HepG2 (cell line): ENCODE data around the gene TGM5. TPM values are rescaled to one million over a fixed set of nuclear protein-coding genes. Genes with fewer than 3 reads are reported as not detected.
A peak's percentile ranks its signal among the peaks of the same experiment; 100 is the strongest.

Experiments
- AGO1 ChIP-seq: fragments of 200-400 bp; formaldehyde crosslinking; IDR thresholded peaks from 2 replicates; pipeline ENCODE4 v1.6.1; 2017; ENCODE audit warnings: mild to moderate bottlenecking, low read depth, low read length, moderate library complexity; ENCODE audit not compliant: poor library complexity, severe bottlenecking
- CEBPZ ChIP-seq: IDR thresholded peaks from 2 replicates; pipeline ENCODE4 v1.6.1; 2012; ENCODE audit warnings: low read length, improper control_type of control experiment
- CENPT ChIP-seq: sonication (generic); formaldehyde crosslinking; IDR thresholded peaks from 2 replicates; pipeline ENCODE4 v1.8.0; 2022; ENCODE audit warnings: low read depth, mild to moderate bottlenecking, moderate library complexity, missing genetic modification reagents
- DRAP1 ChIP-seq: IDR thresholded peaks from 2 replicates; pipeline ENCODE4 v1.6.1; 2016; ENCODE audit warnings: missing genetic modification reagents, missing compliant biosample characterization
- GMEB2 ChIP-seq: IDR thresholded peaks from 2 replicates; pipeline ENCODE4 v1.6.1; 2016; ENCODE audit warnings: missing biosample characterization, missing genetic modification reagents, low read depth
- HNRNPLL ChIP-seq: fragments of 200-400 bp; formaldehyde crosslinking; IDR thresholded peaks from 2 replicates; pipeline ENCODE4 v1.6.1; 2017; ENCODE audit warnings: mild to moderate bottlenecking, low read depth, low read length; ENCODE audit not compliant: poor library complexity, severe bottlenecking
- MXD4 ChIP-seq: IDR thresholded peaks from 2 replicates; pipeline ENCODE4 v1.6.1; 2016; ENCODE audit warnings: mild to moderate bottlenecking, missing biosample characterization, missing genetic modification reagents
- MXI1 ChIP-seq: IDR thresholded peaks from 3 replicates; pipeline ENCODE4 v1.6.1; 2012; ENCODE audit warnings: low read depth, low read length, inconsistent platforms, borderline replicate concordance
- NFIB ChIP-seq: sonication (generic); formaldehyde crosslinking; IDR thresholded peaks from 2 replicates; pipeline ENCODE4 v1.9.0; 2021; ENCODE audit warnings: missing genetic modification reagents, mild to moderate bottlenecking, borderline replicate concordance
- RFXAP ChIP-seq: sonication (generic); formaldehyde crosslinking; IDR thresholded peaks from 2 replicates; pipeline ENCODE4 v1.4.0; 2020; ENCODE audit warnings: missing genetic modification reagents, borderline replicate concordance
- SRSF1 ChIP-seq: fragments of 200-400 bp; formaldehyde crosslinking; optimal IDR thresholded peaks from 2 replicates; pipeline ENCODE3; 2017; ENCODE audit warnings: mild to moderate bottlenecking, low read depth, low read length, moderate library complexity
- TCF12 ChIP-seq, 2 experiments: fragments of 450-650 bp in 1 of 2; sonication (generic) in 1 of 2; formaldehyde crosslinking in 1 of 2; IDR thresholded peaks; 2 replicates each; pipeline versions ENCODE4 v1.6.1 to v1.8.0; 2017 to 2022; ENCODE audit warnings: antibody characterized with exemption in 1 of 2, mild to moderate bottlenecking in 1 of 2, missing genetic modification reagents in 1 of 2, moderate library complexity in 1 of 2
- THAP7 ChIP-seq: sonication (generic); formaldehyde crosslinking; IDR thresholded peaks from 2 replicates; pipeline ENCODE4 v1.8.1; 2023; ENCODE audit warnings: mild to moderate bottlenecking, missing genetic modification reagents
- ZKSCAN1 ChIP-seq: fragments of 150-350 bp; IDR thresholded peaks from 2 replicates; pipeline ENCODE4 v1.6.1; 2014; ENCODE audit warnings: low read length
- ZNF138 ChIP-seq: sonication (generic); formaldehyde crosslinking; IDR thresholded peaks from 2 replicates; pipeline ENCODE4 v1.5.0; 2020; ENCODE audit warnings: mild to moderate bottlenecking, low read depth, missing genetic modification reagents
- ZNF18 ChIP-seq: sonication (generic); formaldehyde crosslinking; IDR thresholded peaks from 2 replicates; pipeline ENCODE4 v1.8.0; 2022; ENCODE audit warnings: mild to moderate bottlenecking, missing genetic modification reagents; ENCODE audit not compliant: insufficient replicate concordance
- ZNF446 ChIP-seq: sonication (generic); formaldehyde crosslinking; IDR thresholded peaks from 2 replicates; pipeline ENCODE4 v1.5.0; 2020; ENCODE audit warnings: mild to moderate bottlenecking, missing genetic modification reagents
- ZNF572 ChIP-seq: sonication (generic); formaldehyde crosslinking; IDR thresholded peaks from 2 replicates; pipeline ENCODE4 v1.5.1; 2020; ENCODE audit warnings: mild to moderate bottlenecking, missing genetic modification reagents
- ZNF841 ChIP-seq: sonication (generic); formaldehyde crosslinking; IDR thresholded peaks from 2 replicates; pipeline ENCODE4 v1.8.1; 2023; ENCODE audit warnings: missing genetic modification reagents, borderline replicate concordance
- ZNF878 ChIP-seq: sonication (generic); formaldehyde crosslinking; IDR thresholded peaks from 2 replicates; pipeline ENCODE4 v1.8.1; 2023; ENCODE audit warnings: mild to moderate bottlenecking, missing genetic modification reagents, moderate library complexity
- polyA plus RNA-seq, 8 experiments: library from polyadenylated mRNA; depleted of rRNA in 3 of 8; stranded (reverse) in 7 of 8; unstranded in 1 of 8; fragments of >200 nt; fragmentation: Illumina TruSeq in 4 of 8; extraction: Trizol in 4 of 8; gene quantifications; 2 replicates each; pipeline versions ENCODE4 v1.2.1 to v1.2.3, GENCODE V29; 2011 to 2016; ENCODE audit warnings: low read depth in 4 of 8, missing spikeins in 1 of 8, mixed read lengths in 1 of 8; ENCODE audit not compliant: insufficient read depth in 1 of 8
- total RNA-seq, 5 experiments: library from RNA; depleted of rRNA; stranded (reverse); fragments of >200 nt; fragmentation: Illumina TruSeq; extraction: Trizol; gene quantifications; 2 replicates each; pipeline ENCODE4 v1.2.3, GENCODE V29; 2016; ENCODE audit warnings: low read depth in 1 of 5

TGM5 gene
- total and polyA plus RNA-seq, 2 of the 13 experiments (the other 11 are each of a cell fraction or from before 2014, with no cell fraction given): 0.18 to 0.65 TPM

- TF ChIP-seq CENPT (CRISPR knock-in tag): 0 out of 2 replicates have a peak, but pooled peaks have one; percentile 74
- TF ChIP-seq ZNF841 (CRISPR knock-in tag): no peak
- TF ChIP-seq RFXAP (CRISPR knock-in tag): peak; percentile 69
- peak; percentile 91; the same call in 1 of the 3 replicates for TF ChIP-seq MXI1
- TF ChIP-seq ZNF878: 0 out of 2 replicates have a peak, but pooled peaks have one; percentile 9
- TF ChIP-seq SRSF1: peak; percentile 81
- TF ChIP-seq TCF12 (IDR thresholded peaks at IDR 0.05): no peak
- 0 out of 2 replicates have a peak, but pooled peaks have one; percentile 34 for TF ChIP-seq TCF12 (CRISPR knock-in tag; IDR thresholded peaks at IDR 0.05)
- TF ChIP-seq AGO1: peak; percentile 74
- TF ChIP-seq THAP7 (CRISPR knock-in tag): no peak
- TF ChIP-seq GMEB2 (CRISPR knock-in tag): no peak
- no peak for TF ChIP-seq ZKSCAN1
- no peak for TF ChIP-seq ZNF572 (CRISPR knock-in tag)
- no peak for TF ChIP-seq CEBPZ
- peak; percentile 72; the same call in 1 of the 2 replicates for TF ChIP-seq MXD4 (CRISPR knock-in tag)
- peak; percentile 33; the same call in 1 of the 2 replicates for TF ChIP-seq ZNF446 (CRISPR knock-in tag)
- peak; percentile 64 for TF ChIP-seq ZNF18
- no peak for TF ChIP-seq NFIB
- peak; percentile 79 for TF ChIP-seq DRAP1 (CRISPR knock-in tag)
- TF ChIP-seq HNRNPLL: peak; percentile 78
- peak; percentile 87 for TF ChIP-seq ZNF138 (CRISPR knock-in tag)
Measured at GRCh38 chr15:43185157-43186002, 81.3 kb downstream of the TGM5 start, which contains the start of gene CCNDBP1 (continued).
